ENCODE measurements around the gene PLEKHF1. TPM values are rescaled to one million over a fixed set of nuclear protein-coding genes. Genes with fewer than 3 reads are reported as not detected.

The PLEKHF1 gene
- total RNA-seq, 1 donor from 2014 or later: 0.96 TPM

- Mint-ChIP-seq H3K36me3 (ENCODE audit: unreplicated experiment) (no peaks in the 10 kb centered on the region), H3K27ac (ENCODE audit: unreplicated experiment) (no peak overlapping the region), H3K4me3 (ENCODE audit: unreplicated experiment) (no peak overlapping the region), H3K27me3 (ENCODE audit: unreplicated experiment) (peaks cover 2% of the 10 kb centered on the region), H3K4me1 (ENCODE audit: low read depth, unreplicated experiment) (no peaks in the 10 kb centered on the region), H3K9me3 (ENCODE audit: unreplicated experiment) (no peaks in the 10 kb centered on the region)
- no peak for DNase-seq
- TF ChIP-seq CTCF (IDR thresholded peaks at IDR 0.05; ENCODE audit: partially characterized antibody, unreplicated experiment): no peak
Measured at GRCh38 chr19:29628661-29629385, 36.4 kb upstream of the PLEKHF1 start.

GRCh38 chr19:29629836-29630534, 35.3 kb upstream of the PLEKHF1 start:
- no peak overlapping the region for H3K4me3 Mint-ChIP-seq (ENCODE audit: unreplicated experiment)
- H3K27me3 Mint-ChIP-seq (ENCODE audit: unreplicated experiment): peaks cover 2% of the 10 kb centered on the region

GRCh38 chr19:29630655-29631054, 34.6 kb upstream of the PLEKHF1 start:
- no peaks in the 10 kb centered on the region for H3K4me1 Mint-ChIP-seq (ENCODE audit: low read depth, unreplicated experiment)
- TF ChIP-seq CTCF (IDR thresholded peaks at IDR 0.05; ENCODE audit: partially characterized antibody, unreplicated experiment): no peak
- H3K4me3 Mint-ChIP-seq (ENCODE audit: unreplicated experiment): no peak overlapping the region
- H3K27ac Mint-ChIP-seq (ENCODE audit: unreplicated experiment): no peak overlapping the region
- H3K9me3 Mint-ChIP-seq (ENCODE audit: unreplicated experiment): no peaks in the 10 kb centered on the region
- peaks cover 2% of the 10 kb centered on the region for H3K27me3 Mint-ChIP-seq (ENCODE audit: unreplicated experiment)
- H3K36me3 Mint-ChIP-seq (ENCODE audit: unreplicated experiment): no peaks in the 10 kb centered on the region
- DNase-seq: no peak

More at GRCh38 chr19:29629836-29630534, 35.3 kb upstream of the PLEKHF1 start:
- DNase-seq: no peak
- H3K4me1 Mint-ChIP-seq (ENCODE audit: low read depth, unreplicated experiment): no peaks in the 10 kb centered on the region
- H3K27ac Mint-ChIP-seq (ENCODE audit: unreplicated experiment): no peak overlapping the region
- H3K36me3 Mint-ChIP-seq (ENCODE audit: unreplicated experiment): no peaks in the 10 kb centered on the region
- H3K9me3 Mint-ChIP-seq (ENCODE audit: unreplicated experiment): no peaks in the 10 kb centered on the region
- TF ChIP-seq CTCF (IDR thresholded peaks at IDR 0.05; ENCODE audit: partially characterized antibody, unreplicated experiment): no peak

- H3K4me1 Mint-ChIP-seq (ENCODE audit: low read depth, unreplicated experiment): no peaks in the 10 kb centered on the region
- peaks cover 5% of the 10 kb centered on the region for H3K27me3 Mint-ChIP-seq (ENCODE audit: unreplicated experiment)
- H3K27ac Mint-ChIP-seq (ENCODE audit: unreplicated experiment): no peak overlapping the region
- no peak for DNase-seq
- H3K4me3 Mint-ChIP-seq (ENCODE audit: unreplicated experiment): no peak overlapping the region
- H3K9me3 Mint-ChIP-seq (ENCODE audit: unreplicated experiment): no peaks in the 10 kb centered on the region
- no peak for TF ChIP-seq CTCF (IDR thresholded peaks at IDR 0.05; ENCODE audit: partially characterized antibody, unreplicated experiment)
- no peaks in the 10 kb centered on the region for H3K36me3 Mint-ChIP-seq (ENCODE audit: unreplicated experiment)
Measured at GRCh38 chr19:29631450-29631849, 33.8 kb upstream of the PLEKHF1 start.

GRCh38 chr19:29634002-29634401, 31.3 kb upstream of the PLEKHF1 start:
- Mint-ChIP-seq H3K27ac (ENCODE audit: unreplicated experiment) (no peak overlapping the region), H3K9me3 (ENCODE audit: unreplicated experiment) (no peaks in the 10 kb centered on the region), H3K27me3 (ENCODE audit: unreplicated experiment) (peaks cover 7% of the 10 kb centered on the region), H3K4me3 (ENCODE audit: unreplicated experiment) (no peak overlapping the region), H3K36me3 (ENCODE audit: unreplicated experiment) (no peaks in the 10 kb centered on the region), H3K4me1 (ENCODE audit: low read depth, unreplicated experiment) (no peaks in the 10 kb centered on the region)
- DNase-seq: no peak
- TF ChIP-seq CTCF (IDR thresholded peaks at IDR 0.05; ENCODE audit: partially characterized antibody, unreplicated experiment): no peak
